Heart right ventricle (tissue), 16 donors: ENCODE measurements around the gene TCF4. TPM values are rescaled to one million over a fixed set of nuclear protein-coding genes. Genes with fewer than 3 reads are reported as not detected.

ENCODE experiments used
- ATAC-seq, 8 donors: fragments of 200-7000 bp; cut with Tn5 transposase; one replicate each; pipeline ENCODE4 v1.9.1; 2020; ENCODE audit warnings: mild to moderate bottlenecking in 8 of 8, moderate library complexity in 8 of 8, moderate number of reproducible peaks in 1 of 8
- DNase-seq, 2 donors: peaks; one replicate each; pipeline ENCODE4 v3.0.0-alpha.2; 2020
- H3K27ac ChIP-seq, 10 donors: fragments of 200-600 bp; sonication (generic) in 2 of 10; one replicate each; pipeline versions ENCODE4 v1.5.0 to v1.8.0; 2020 to 2022; ENCODE audit warnings: mild to moderate bottlenecking in 3 of 10
- H3K27me3 ChIP-seq, 7 donors: fragments of 200-600 bp; one replicate each; pipeline ENCODE4 v1.8.0; 2021 to 2022; ENCODE audit warnings: mild to moderate bottlenecking in 2 of 7
- H3K36me3 ChIP-seq, 9 donors: fragments of 200-600 bp; sonication (generic) in 1 of 9; one replicate each; pipeline versions ENCODE4 v1.5.0 to v1.8.0; 2020 to 2022; ENCODE audit warnings: mild to moderate bottlenecking in 2 of 9
- H3K4me1 ChIP-seq, 9 donors: fragments of 200-600 bp; sonication (generic) in 1 of 9; one replicate each; pipeline versions ENCODE4 v1.5.0 to v1.8.0; 2020 to 2022; ENCODE audit warnings: mild to moderate bottlenecking in 4 of 9
- H3K4me3 ChIP-seq, 10 donors: fragments of 200-600 bp; sonication (generic) in 2 of 10; one replicate each; pipeline versions ENCODE4 v1.5.0 to v1.8.0; 2020 to 2022; ENCODE audit warnings: mild to moderate bottlenecking in 7 of 10, moderate library complexity in 2 of 10
- H3K9me3 ChIP-seq, 11 donors: fragments of 200-600 bp in 10 of 11; sonication (generic) in 2 of 11; one replicate each; pipeline versions ENCODE4 v1.5.0 to v1.8.0; 2013 to 2022; ENCODE audit warnings: mild to moderate bottlenecking in 2 of 11, control low read depth in 1 of 11, moderate library complexity in 1 of 11
- CTCF ChIP-seq, 9 donors: fragments of 200-600 bp; sonication (generic) in 2 of 9; IDR thresholded peaks; one replicate each; pipeline versions ENCODE4 v1.5.0 to v1.8.0; 2021 to 2022; ENCODE audit warnings: antibody characterized with exemption in 9 of 9, mild to moderate bottlenecking in 5 of 9, moderate library complexity in 1 of 9
- WGBS, 2 donors: extraction: QIAGEN DNeasy Blood & Tissue Kit; methylation state at CpG; one replicate each; pipeline ENCODE4 v1.1.7; 2013; ENCODE audit warnings: inconsistent platforms in 1 of 2; 5-methylcytosine and 5-hydroxymethylcytosine counted together
- intact Hi-C, 10 donors: fragments of 100-400 bp; cut with DNase I; formaldehyde crosslinking; loops; one replicate each; pipeline versions ENCODE4 v1.11.1 to v1.14.2; 2022
- polyA plus RNA-seq, 2 donors: library from polyadenylated mRNA; stranded (reverse); fragments of 200-250 nt; gene quantifications; one replicate each; pipeline ENCODE4 v1.2.3, GENCODE V29; 2013
- total RNA-seq, 10 donors: library from RNA; stranded (reverse); fragmentation: NEBNext Ultra II Directional in 3 of 10; extraction: Animal tissue kit (Norgen Biotek cat#: 25700) in 3 of 10; gene quantifications; one replicate each; pipeline versions ENCODE4 v1.2.1 to v1.2.4, GENCODE V29; 2021 to 2023
- donor health status: Arrhythmogenic right ventricular cardiomyopathy.
- donor health status: ischemic (EF 13 %, LVEDD 7.1; RV severe dilation, severe dysfunction).
- donor health status: healthy with polysubstance abuse.
- donor health status: DM: no; HTN: yes; CAD: no.
- donor health status: DM: no; HTN: no; CAD: no.
- donor health status: ischemic (EF 25% LVEDD 6.9; RV normal size, moderate dysfunction).
- donor health status: ischemic (EF 25% LVEDD 5.7; RV mildly dilated, moderate dysfunction).
- donor health status: healthy.
- donor health status: DM: yes; HTN: yes; CAD: no.
- donor health status: Ischemic cardiomyopathy.
- donor health status: ischemic (EF 35%, LVEDD 5.7; RV mildly dilated, moderate dysfunction).
- donor health status: nonischemic (EF 11% LVEDD 7.7; RV severe dilation, severe dysfunction).
- donor health status: DM: yes; HTN: yes; CAD: no.
- donor health status: PGD.
- donor health status: ischemic (EF 29% LVEDD 5.4; RV normal size, mild dysfunction).
- donor health status: nonischemic (EF 23%, LVEDD 6.1; RV moderate dilation, normal function).

Gene TCF4
- total and polyA plus RNA-seq, 12 donors: 12.6 to 90.1 (median 65.5) TPM

GRCh38 chr18:55385770-55386169, 202.2 kb downstream of the TCF4 start:
- H3K4me3 ChIP-seq: no peak overlapping the region
- no peak for DNase-seq
- H3K36me3 ChIP-seq: peaks cover 0 to 8% (median 0%) of the 10 kb centered on the region in 9 donors
- TF ChIP-seq CTCF (IDR thresholded peaks at IDR 0.05): no peak
- peaks cover 0 to 16% (median 5%) of the 10 kb centered on the region in 11 donors for H3K9me3 ChIP-seq
- peak overlapping the region in 5 of 10 donors; percentile 15 to 89 (median 79) for H3K27ac ChIP-seq
- intact Hi-C loops: no loop called here
- ATAC-seq: no peak
- H3K27me3 ChIP-seq: no peaks in the 10 kb centered on the region
- peaks cover 4 to 51% (median 28%) of the 10 kb centered on the region in 9 donors for H3K4me1 ChIP-seq
- 85 to 88% methylated on average over 4 of the region's 4 CpGs for WGBS, 2 donors

- no peak overlapping the region for H3K4me3 ChIP-seq
- no peak for ATAC-seq
- H3K4me1 ChIP-seq: peaks cover 4 to 50% (median 28%) of the 10 kb centered on the region in 9 donors
- intact Hi-C loops: no loop called here
- H3K9me3 ChIP-seq: peaks cover 0 to 16% (median 5%) of the 10 kb centered on the region in 11 donors
- no peaks in the 10 kb centered on the region for H3K27me3 ChIP-seq
- TF ChIP-seq CTCF (IDR thresholded peaks at IDR 0.05): peak in 8 of 9 donors; percentile 15 to 63 (median 47)
- WGBS, 2 donors: 71 to 76% methylated on average over 4 of the region's 4 CpGs
- H3K36me3 ChIP-seq: peaks cover 0 to 7% (median 0%) of the 10 kb centered on the region in 9 donors
- peak overlapping the region in 2 of 10 donors; percentile 13 to 89 for H3K27ac ChIP-seq
- no peak for DNase-seq
Measured at GRCh38 chr18:55384551-55385275, 203.3 kb downstream of the TCF4 start.

GRCh38 chr18:55384115-55384514, 203.9 kb downstream of the TCF4 start:
- peaks cover 0 to 16% (median 5%) of the 10 kb centered on the region in 11 donors for H3K9me3 ChIP-seq
- peaks cover 0 to under 1% (median 0%) of the 10 kb centered on the region in 9 donors for H3K36me3 ChIP-seq
- peaks cover 4 to 44% (median 25%) of the 10 kb centered on the region in 9 donors for H3K4me1 ChIP-seq
- WGBS, 2 donors: 90 to 96% methylated on average over 4 of the region's 4 CpGs
- intact Hi-C loops: no loop called here
- ATAC-seq: no peak
- H3K4me3 ChIP-seq: no peak overlapping the region
- H3K27ac ChIP-seq: peak overlapping the region in 1 of 10 donors; percentile 13
- no peak for TF ChIP-seq CTCF (IDR thresholded peaks at IDR 0.05)
- H3K27me3 ChIP-seq: no peaks in the 10 kb centered on the region
- no peak for DNase-seq

- Histone ChIP-seq H3K9me3 (peaks cover 0 to 16% (median 5%) of the 10 kb centered on the region in 11 donors), H3K36me3 (no peaks in the 10 kb centered on the region), H3K27ac (peak overlapping the region in 1 of 10 donors; percentile 18), H3K4me3 (no peak overlapping the region), H3K4me1 (peaks cover 0 to 32% (median 14%) of the 10 kb centered on the region in 9 donors), H3K27me3 (no peaks in the 10 kb centered on the region)
- no peak for ATAC-seq
- WGBS, 2 donors: 94 to 96% methylated on average over 2 of the region's 2 CpGs
- intact Hi-C loops: no loop called here
- DNase-seq: no peak
- no peak for TF ChIP-seq CTCF (IDR thresholded peaks at IDR 0.05)
Measured at GRCh38 chr18:55382277-55382805, 205.7 kb downstream of the TCF4 start.
